GM18520 (cell line): ENCODE data around the gene TAS1R1.

Experiments
- ATAC-seq: cut with Tn5 transposase; IDR thresholded peaks from one replicate; pipeline ENCODE4 v1.9.1; 2021; ENCODE audit not compliant: unreplicated experiment

TAS1R1 gene

DNA sequence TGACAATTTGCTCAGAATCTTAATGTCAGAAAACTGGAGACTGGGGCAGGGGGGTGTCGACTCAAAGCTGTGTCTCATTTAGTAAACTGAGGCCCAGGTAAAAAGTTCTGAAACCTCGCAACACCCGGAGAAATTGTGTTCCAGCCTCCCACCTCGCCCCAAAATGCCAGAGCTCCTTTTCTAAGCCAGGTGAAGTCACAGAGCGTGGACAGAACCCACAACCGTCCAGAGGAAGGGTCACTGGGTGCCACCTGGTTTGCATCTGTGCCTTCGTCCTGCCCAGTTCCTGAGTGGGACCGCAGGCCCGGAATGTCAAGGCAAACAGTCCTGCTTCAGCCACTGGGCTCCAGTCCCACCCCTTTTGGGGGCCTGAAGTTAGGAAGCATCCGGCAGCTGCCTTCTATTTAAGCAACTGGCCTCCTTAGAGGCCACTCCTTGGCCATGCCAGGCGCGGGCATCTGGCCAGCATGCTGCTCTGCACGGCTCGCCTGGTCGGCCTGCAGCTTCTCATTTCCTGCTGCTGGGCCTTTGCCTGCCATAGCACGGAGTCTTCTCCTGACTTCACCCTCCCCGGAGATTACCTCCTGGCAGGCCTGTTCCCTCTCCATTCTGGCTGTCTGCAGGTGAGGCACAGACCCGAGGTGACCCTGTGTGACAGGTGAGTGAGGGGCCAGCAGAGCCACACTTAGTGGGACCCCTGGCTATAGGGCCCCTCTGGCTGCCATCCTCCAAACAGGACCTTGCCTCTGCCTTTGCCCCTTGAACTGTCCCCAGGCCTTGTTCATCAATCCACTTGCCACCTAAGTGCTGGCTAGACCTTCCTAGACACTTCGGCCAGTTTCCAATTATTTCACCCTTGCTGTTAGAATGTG is at the start of gene TAS1R1:
TAS1R1 (plus strand) TSS at position 401 of the 872 bp plus-strand sequence; CDS start at position 468, 67 bp downstream.
- no peak for ATAC-seq

GRCh38 chr1:6505367-6506209 is 49.5 kb upstream of the TAS1R1 start:
- no peak for ATAC-seq

DNA sequence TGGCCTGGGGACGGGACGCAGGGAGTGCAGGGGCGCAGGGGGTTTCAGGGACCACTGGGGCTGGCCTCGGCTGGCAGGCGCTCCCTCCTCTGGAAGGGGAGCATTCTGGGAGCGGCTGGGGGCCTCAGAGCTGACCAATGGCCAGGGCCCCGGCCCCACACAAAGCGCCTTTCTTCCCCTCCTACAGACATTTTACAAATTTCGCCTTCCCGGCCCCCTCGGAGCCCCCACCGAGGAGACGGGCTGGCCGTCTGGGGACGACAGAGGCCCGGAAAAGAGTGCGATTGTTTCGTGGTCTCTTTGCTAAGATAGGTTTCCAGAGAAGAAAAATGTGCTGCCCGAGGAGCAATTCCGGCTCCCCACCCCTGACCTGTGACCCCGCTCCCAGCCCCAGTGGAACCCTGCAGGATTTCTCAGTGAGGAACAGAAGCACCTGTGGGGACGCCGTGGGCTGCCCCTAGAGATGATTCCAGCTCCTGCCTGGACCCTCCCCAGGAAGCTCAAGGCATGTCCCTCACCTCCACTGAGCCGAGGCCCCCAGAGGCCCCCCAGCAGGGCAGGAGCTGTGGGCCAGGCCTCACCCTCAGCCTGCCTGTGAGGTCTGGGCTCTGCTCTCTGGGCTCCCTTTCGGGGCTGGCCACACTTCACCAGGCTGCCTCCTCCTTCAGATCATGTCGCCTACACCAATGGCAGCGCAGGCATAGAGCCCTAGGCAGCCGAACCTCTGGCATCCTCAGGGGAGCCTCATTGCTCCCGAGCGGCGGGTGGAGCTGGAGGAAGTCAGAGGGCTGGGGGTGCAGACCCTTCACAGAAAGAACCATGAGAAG is 48.7 kb upstream of the TAS1R1 start:
- no peak for ATAC-seq

DNA sequence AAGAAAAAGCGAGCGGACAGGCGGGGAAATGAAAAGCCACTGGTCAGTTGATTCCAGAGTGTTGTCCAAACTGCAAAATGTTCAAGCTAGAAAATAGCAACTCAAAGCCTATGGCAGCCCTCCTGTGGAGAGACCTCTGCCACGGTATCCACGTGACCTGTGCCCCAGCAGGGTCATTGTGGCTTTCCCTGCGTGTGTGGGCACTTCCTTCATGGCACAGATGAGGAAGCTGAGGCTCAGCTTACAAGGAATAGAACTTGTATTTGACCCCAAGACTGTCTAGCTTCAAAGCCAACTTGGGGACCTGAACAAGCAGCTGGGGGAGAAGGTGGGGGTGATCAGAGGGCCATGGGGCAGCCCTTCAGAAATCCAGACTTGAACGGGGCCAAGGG is 48.1 kb upstream of the TAS1R1 start:
- no peak for ATAC-seq

DNA sequence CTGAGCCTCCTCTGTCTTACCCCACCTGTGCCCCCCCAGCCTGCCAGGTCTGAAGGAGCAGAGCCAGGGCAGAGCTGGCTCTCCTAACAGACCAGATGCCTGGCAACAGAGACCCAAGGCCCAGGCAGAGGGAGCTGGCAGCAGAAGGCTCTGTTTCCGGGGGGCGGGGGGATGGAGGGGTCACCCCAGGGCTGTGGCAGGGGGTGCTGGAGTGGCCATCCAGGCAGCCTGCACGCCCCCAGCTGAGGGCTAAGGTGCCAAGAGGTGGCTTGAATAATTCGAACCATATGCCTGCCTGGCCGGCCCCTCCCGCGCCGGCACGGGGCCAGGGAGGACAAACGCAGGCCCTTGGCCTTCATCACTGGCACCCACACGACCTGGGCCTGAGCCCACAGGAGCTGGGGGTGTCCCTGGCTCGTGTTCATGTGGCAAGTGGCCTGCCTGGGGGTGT is 47.6 kb upstream of the TAS1R1 start:
- no peak for ATAC-seq

DNA sequence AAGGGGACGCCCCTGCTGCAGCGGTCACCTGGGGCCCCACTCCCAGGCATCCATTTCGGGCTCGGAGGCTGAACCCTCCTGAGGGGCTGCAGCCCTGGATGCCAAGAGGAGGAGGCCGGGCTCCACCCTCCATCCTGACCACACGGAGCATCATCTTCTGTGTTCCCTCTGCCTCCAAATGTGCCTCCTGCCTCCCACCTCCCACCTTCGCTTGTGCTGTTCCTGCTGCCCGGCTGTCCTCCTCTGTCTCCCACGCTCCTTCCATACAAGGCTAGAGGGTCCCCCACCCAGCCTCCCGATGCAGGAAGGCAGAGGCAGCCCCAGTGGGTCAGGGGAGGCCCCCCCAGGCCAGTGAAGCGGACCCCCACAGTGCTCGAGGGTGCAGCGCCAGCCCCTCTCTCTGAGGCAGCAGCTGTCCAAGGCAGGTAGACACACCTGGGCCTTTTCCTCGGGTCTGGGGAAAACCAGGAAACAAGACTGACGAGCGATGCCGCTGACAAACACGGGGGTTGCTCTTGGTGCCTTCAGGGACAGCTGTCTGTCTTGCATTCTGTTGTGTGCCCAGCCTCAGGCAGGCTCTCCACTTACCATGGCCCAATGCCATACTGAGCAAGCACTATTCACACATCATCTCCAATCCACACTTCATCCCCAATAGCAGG is 46.8 kb upstream of the TAS1R1 start:
- no peak for ATAC-seq

GRCh38 chr1:6508816-6509189 is 46.3 kb upstream of the TAS1R1 start:
- no peak for ATAC-seq

DNA sequence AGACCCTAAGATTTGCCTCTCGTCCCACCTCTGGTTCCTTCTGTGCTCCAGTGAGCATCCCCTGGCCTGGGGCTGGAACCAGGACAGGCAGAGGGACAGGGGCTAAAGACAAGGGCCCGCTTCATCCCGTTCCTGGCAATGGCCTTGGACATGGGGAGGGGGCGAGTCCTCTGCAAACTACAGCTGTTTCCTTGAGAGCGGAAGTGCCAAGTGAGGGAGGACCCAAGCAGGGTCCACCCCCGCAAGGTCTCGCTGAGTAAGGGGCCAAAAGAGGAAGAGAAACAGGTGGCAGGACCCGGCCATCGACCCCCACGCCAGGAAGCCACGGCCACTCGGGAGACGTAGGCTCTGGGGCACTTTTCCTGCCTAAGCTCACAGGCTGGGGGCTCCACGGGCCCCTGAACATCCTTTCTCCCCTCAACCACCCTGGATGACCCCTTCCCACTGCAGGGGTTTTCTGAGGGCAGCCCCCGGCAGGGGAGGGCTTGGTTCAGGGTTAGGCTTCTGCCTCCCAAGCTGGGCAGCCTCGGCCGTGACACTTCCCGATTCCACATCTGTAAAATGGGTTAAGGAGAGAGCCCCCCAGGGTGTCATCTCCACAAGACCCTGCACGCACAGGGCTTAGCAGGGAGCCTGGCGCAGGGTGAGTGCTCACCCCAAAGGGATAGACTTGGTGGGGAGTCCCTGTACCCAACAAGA is 45.7 kb upstream of the TAS1R1 start:
- no peak for ATAC-seq

DNA sequence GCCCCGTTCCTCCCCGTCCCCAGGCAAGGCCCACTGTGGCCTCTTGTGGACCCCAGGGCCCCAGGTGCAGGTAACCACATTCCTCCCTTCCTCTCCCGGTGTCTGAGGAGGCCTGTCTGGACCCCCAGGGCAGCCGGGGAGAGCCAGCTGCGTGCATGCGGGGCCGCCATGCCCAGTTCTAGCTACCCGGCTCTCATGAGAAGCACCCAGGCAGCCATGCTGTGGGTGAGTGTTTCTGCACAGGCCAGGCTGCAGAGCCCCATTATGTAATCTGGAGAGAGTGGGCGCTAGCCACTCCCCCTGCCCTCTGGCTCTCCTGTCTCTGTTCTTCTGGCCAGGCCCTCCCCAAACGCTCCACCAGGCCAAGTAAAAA is 45.2 kb upstream of the TAS1R1 start:
- ATAC-seq: no peak

- ATAC-seq: no peak
Observed at GRCh38 chr1:6510493-6510892, 44.6 kb upstream of the TAS1R1 start.

DNA sequence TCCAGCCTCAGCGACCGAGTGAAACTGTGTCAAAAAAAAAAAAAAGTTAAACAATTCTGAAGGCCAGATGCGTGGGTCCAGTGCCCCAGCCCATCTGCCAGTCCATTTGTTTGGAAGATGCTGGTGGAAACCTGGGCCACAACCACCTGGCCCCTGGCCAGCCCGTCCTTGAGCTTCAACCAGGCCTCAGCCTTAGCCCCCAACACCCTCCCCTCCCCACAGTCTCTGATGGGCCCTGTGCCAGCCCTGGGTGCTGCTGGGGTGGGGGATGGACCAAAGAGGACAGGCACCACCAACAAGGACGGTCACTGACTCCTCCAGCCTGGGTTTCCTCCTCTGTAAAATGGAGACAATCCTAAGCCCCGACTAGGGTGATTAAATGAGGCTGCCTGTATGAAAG is 44.1 kb upstream of the TAS1R1 start:
- ATAC-seq: no peak

DNA sequence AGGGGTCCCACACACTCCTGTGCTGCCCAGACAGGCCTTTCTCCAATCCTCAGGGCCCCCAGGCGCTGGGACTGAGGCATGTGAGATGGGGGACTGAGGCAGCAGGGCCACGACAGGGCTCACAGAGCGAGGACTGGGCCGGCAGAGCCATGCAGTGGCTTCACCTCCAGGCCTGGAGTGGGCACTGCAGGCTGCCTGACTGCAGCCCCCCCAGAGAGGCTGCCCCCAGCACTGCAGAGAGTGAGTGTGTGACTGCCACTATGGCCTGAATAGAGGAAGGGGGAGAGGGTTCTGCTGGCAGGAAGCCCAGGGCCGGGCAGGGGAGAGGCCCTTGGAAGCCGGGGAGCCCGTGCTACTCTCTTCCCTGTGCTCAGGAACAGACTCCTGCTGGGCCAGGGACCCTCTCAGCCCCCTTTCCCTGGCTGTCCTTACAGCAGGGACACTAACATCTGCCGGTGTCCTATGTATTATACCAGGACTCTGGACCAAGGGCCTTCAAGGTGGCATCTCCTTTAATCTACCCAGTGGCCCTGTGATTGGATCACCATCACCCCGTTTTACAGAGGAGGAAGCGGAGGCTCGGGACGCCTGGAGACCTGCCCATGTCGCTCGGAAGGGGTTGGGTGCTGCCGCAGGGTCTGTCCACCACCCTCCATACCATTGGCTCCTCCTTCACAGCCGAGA is 43.4 kb upstream of the TAS1R1 start:
- ATAC-seq: no peak

DNA sequence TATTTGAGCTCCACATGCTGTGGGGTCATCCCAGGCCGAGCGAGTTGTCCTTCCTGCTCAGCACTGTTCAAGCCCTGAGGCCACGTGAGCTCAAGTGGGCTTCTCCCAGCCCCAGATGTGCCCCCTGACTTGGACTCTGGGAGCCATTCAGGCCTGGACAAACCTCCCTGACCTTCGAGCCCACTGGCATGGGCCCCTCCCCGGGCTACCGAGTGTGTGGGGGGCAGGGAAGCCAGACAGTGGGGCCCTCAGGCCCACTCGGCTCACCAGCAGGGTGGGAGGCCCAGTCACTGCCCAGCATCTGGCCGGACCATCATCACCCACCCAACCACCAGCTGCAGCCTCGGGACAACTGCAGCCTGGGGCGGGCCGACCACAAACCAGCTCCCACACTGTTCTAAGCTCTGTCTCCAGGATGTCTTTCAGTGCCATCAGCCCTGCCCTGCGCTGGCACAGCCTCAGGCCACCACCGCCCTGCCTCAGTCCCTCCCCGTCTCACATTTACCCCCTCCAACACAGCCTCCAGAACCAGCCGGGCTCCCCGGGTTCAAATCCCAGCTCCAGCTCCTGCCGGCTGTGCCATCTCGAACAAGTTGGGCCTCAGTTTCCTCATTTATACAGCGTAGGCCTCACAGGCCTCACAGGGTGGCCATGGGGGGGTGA is 42.7 kb upstream of the TAS1R1 start:
- no peak for ATAC-seq

DNA sequence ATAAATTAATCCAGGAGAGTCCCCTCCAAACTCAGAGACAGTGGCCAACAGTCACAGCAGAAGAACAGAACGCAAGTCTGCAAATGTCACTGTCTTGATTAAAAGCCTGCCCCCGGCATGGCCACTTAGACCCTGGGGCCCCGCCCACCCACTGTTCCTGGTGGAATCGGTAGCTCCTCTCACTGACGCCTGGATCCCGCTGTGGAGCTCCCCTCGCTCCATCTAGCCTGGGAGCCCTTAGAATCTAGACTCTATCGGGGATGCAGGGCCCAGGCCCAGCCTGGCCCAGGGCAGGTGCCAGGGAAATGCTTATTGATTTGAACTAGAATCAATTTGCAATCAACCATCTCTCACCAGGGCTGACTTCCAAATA is 42.2 kb upstream of the TAS1R1 start:
- no peak for ATAC-seq

- no peak for ATAC-seq
Observed at GRCh38 chr1:6513320-6513801, 41.7 kb upstream of the TAS1R1 start.

DNA sequence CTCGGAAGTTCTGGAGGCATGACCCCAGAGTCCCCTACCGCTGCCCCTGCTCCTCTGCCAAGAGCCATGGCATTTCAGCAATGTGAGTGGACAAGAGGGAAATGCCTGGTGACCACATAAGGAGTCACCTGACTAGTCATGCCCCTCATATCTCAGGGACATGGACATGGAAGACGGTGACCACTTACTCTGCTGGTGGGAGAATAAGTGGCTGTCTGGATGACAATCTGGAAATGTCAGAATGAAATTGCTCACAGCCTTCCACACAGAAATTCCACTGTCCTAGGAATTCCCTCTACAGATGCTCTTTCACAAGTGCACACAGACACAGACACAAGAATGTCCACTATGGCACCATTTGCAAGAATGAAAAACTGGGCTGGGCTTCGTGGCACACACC is 39.3 kb upstream of the TAS1R1 start:
- ATAC-seq: no peak

DNA sequence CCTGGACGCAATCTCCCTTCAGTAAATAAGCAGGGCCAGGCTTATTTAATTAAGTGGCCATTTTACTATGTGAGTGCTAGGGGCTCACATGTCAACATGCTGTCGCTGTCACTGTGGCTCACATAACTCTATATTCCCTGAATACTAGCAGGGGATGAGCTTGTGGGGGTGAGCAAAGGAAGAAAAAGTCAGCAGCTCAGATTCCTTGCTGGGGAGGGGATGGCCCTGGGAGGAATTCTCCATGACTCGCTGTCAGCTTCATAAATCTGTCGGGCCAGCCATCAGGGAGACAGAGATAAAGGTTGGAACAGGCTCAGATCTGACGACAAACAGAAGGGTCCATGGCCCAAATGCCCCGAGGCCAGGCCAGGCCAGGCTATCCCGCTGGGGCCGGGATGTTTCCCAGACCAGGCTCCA is 37.7 kb upstream of the TAS1R1 start:
- no peak for ATAC-seq

- no peak for ATAC-seq
Observed at GRCh38 chr1:6519491-6519934, 35.6 kb upstream of the TAS1R1 start.
